Astrocyte of the hippocampus (primary cell): ENCODE measurements around the gene MAP2K4.
A peak's percentile ranks its signal among the peaks of the same experiment; 100 is the strongest.
"Not testable (repeated sequence)": the region's sequence is repeated elsewhere in the genome, so short reads cannot be mapped to it uniquely, and the experiment has no call there.

Source experiments
- DNase-seq: peaks from one replicate; pipeline ENCODE4 v3.0.0; 2011; ENCODE audit warnings: low read depth, low spot score

MAP2K4 gene

GRCh38 chr17:12020642-12021622 lies at the start of gene MAP2K4:
Gene MAP2K4 (plus strand): TSS chr17:12020877. CDS start chr17:12020887, 10 bp downstream.
- peak; percentile 97 for DNase-seq

- DNase-seq = not testable (repeated sequence)
These were observed 47.9 kb upstream of the MAP2K4 start for GRCh38 chr17:11972741-11973140.

GRCh38 chr17:11979795-11980194 lies 40.9 kb upstream of the MAP2K4 start:
- no peak for DNase-seq

GRCh38 chr17:11980813-11981212 lies 39.9 kb upstream of the MAP2K4 start:
- no peak for DNase-seq

- DNase-seq = no peak
These were observed 38.8 kb upstream of the MAP2K4 start for GRCh38 chr17:11981862-11982261.

- DNase-seq = peak; percentile 59
These were observed 34.3 kb upstream of the MAP2K4 start for GRCh38 chr17:11986179-11986941.

GRCh38 chr17:11986942-11987329 lies 33.7 kb upstream of the MAP2K4 start:
- DNase-seq = peak; percentile 69

- no peak for DNase-seq
These were observed 30.2 kb upstream of the MAP2K4 start for GRCh38 chr17:11990363-11990983.

GRCh38 chr17:11991461-11991860 lies 29.2 kb upstream of the MAP2K4 start:
- DNase-seq = no peak

GRCh38 chr17:11996722-11997146 lies 23.9 kb upstream of the MAP2K4 start:
- DNase-seq = no peak

- peak; percentile 98 for DNase-seq
These were observed 23.3 kb upstream of the MAP2K4 start, which contains the start of gene ZNF18 for GRCh38 chr17:11997147-11997971. Gene ZNF18 (minus strand): TSS chr17:11997475. CDS start chr17:11992829, 4,646 bp downstream.

- DNase-seq = no peak
These were observed 22.8 kb upstream of the MAP2K4 start for GRCh38 chr17:11997972-11998233.

GRCh38 chr17:11999696-12000095 lies 21.0 kb upstream of the MAP2K4 start:
- no peak for DNase-seq

- DNase-seq = no peak
These were observed 13.2 kb upstream of the MAP2K4 start for GRCh38 chr17:12007466-12007865.

GRCh38 chr17:12021623-12022140 lies 1.0 kb downstream of the MAP2K4 start:
- DNase-seq = no peak

- DNase-seq = no peak
These were observed 1.6 kb downstream of the MAP2K4 start for GRCh38 chr17:12022310-12022709.

- peak; percentile 58 for DNase-seq
These were observed 3.6 kb downstream of the MAP2K4 start for GRCh38 chr17:12024327-12024726.

- no peak for DNase-seq
These were observed 7.0 kb downstream of the MAP2K4 start for GRCh38 chr17:12027658-12028057.

GRCh38 chr17:12028611-12029010 lies 7.9 kb downstream of the MAP2K4 start:
- DNase-seq = no peak

GRCh38 chr17:12034538-12034937 lies 13.9 kb downstream of the MAP2K4 start:
- no peak for DNase-seq

- DNase-seq = no peak
These were observed 15.0 kb downstream of the MAP2K4 start for GRCh38 chr17:12035673-12036072.
